ENCODE results near the gene C5orf58.

C5orf58 gene, protein sequence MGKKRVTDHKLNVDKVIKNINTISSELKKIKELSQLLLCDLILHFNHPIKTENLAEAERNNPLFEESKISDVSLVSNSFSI

DNA sequence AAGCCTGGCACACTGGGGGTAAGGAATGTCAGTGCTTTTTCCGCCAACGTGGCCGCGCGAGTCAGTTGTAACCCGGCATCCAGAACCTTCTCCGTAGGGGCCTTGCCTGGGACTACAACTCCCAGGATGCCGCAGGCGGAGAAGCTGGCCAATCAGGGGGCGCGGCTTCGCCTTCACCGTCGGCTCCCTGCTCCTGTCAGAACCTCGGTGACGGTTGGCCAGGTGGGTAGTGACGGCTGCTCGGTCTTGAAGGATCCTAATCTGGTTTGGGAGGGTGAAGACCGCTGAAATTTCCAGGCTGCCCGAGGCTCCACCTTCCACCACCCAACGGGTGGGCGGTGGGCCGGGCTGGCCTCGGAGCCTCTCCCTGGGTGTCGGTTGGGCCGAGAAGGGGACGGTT is at the start of gene C5orf58:
Gene C5orf58, plus strand, starts transcription at position 200 of the 400 bp plus-strand sequence. CDS start 1,992 bp downstream, outside the sequence.
- no peak for DNase-seq

DNA sequence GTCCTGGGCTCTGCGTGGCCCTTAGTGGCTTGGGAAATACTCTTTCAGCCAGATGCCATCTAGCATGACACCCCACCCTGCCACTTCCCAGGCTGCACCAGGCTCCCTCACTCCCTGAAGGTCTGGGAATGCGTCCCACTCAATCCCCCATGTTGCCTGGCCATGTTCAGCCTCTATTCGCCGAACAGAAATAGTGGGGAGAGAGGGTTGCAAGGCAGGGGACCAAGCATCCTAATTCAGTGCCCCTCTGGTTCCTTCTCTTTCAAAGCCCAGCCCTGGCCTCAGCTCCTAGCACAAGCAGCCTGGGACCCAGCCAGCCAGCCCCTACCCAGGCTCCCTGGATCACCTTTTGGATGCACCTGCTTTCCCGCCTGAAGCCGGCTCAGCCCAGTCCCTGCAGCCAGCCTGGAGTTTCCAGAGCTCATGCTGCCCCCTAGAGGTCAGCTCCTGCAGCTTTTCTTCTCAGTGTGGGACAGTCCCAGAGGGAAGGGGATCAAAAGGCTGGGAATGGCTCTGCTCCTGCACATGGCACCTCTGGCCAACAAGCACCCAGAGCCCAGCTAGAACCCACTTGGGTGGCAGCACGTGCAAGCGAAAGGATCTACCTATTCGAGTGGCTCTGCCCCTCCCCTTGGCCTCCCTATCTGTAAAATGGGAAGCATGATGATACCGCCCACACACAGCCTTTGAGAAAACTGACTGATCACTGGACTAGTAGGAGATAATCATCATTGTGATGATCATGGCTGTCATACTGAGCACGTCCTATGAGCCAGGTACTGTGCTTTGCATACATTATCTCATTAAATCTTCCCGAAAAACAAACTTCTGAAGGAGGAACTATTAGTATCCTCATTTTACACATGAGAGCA is 48.7 kb upstream of the C5orf58 start:
- DNase-seq: peak; percentile 1

DNA sequence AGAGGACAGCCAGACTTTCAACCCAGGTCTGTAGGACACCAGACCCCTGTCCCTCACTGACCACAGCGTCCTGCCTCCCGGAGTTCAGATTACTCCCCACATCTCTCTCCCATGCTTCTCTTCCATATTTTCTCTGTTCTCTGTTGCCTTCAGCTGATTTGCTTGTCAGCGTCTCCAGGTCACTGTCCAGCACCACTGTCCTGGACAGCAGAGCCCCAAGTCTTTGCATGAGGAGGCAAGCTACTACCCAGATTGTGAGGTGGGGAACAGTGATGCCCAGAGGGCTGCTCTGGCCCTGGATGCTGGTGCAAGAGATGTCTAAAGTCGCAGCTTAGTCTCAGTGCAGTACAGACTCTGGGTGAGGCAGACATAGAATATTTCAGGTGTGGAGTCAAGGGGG is 48.0 kb upstream of the C5orf58 start:
- DNase-seq: no peak

DNA sequence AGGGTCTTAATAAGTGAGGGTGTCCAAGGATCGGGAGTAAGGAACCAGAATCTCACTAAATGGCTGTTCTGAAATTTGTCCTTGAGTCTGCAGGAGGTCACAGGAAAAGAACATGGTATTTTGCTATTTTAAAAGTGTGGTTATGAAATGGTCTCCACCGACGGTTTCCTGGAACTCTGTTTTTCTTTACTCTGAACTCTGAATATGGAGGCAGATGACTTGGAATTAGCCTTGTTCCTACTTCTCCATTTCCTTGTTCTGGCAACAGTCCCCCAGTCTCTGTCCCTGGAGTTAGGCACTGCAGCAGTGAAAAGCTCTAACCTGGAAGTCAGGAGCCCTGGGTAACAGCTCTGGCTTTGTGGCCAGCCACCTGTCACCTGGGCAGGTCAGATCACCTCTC is 46.6 kb upstream of the C5orf58 start:
- no peak for DNase-seq

DNA sequence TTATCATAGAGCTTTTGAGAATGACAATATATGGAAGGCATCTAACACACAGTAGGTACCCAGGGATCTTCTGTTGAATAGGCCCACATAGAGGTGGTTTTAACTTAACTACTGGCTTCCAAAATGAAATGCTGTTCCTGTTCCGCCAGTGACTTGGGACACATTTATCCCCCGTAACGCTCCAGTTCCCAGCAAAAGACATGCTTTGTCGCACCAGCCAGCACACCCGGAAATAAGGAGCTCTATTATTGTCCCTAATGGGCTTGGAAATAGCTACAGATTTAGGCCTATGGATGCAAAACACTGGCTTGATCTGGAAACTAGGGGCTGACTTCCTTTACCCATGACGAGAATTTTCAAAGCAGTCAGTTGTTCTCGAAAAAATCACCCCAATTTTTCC is 45.9 kb upstream of the C5orf58 start:
- DNase-seq: no peak

DNA sequence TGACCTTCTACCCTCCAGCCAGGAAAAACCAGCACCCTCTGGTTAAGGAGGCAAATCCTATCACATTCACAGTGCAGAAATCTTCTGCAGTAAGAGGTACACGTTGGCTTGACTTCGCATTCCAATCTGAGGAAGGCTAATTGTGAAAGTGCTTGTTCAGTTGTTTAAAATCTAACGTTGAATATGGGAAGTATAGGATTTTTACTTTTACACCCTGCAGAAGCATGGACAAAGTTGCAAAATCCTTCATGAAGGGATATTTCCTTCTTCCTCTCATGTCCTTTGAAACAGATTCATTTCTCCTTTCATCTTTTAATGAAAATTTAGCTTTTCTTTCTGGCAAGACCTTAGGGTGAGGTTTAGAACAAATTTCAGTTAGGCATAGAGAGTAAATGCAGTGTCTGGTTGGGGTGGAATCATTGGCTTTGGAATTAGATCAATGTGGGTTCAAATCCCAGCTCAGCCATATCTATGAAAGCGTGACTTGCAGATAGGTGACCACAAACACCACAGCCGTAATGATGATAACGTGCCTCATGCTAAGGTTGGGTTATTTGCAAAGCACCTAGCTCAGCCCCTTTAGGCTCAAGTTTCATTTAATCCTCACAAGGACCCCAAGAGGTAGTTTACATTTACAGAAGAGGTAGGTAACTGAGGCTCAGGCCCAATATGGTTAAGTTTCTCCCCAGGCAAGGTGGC is 42.2 kb upstream of the C5orf58 start:
- DNase-seq: no peak

DNA sequence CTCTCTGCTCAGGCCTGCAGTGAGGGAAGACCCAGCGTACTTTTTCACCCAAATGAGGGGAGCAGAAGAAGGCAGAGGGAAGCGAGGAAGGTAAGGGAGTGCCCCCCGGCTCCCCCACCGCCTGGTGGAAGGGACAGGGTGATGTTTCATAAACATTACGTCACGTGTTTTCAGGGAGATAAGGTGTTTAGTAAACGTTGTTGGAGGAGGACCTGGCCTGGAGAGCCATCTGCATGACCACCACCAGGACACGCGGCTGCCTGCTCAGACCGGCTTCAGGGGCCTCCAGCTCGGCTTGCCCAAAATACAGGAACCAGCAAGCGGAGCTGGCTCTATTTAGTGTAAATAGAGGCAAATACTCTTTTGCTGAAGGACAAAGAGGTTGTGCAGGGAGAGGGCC is 40.0 kb upstream of the C5orf58 start:
- DNase-seq: no peak

DNA sequence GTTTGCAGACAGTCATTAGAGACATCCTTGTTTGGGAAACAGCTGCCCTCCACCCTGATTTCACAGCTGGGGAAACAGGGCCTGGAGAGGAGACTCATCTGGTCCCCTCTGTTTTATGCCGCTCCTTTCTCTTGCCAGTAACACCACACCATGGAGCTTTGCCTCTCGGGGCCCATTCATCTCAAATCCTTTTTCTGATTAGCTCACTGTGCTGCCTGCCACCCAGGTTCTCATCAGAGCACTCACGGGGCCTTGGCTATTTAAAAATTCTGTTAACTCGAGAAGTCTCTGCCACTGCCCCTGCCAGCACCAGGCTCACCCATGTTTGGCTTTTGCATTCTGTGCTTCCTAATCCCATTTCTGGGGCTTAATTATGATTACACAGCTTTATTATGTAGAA is 36.8 kb upstream of the C5orf58 start:
- peak; percentile 73 for DNase-seq

DNA sequence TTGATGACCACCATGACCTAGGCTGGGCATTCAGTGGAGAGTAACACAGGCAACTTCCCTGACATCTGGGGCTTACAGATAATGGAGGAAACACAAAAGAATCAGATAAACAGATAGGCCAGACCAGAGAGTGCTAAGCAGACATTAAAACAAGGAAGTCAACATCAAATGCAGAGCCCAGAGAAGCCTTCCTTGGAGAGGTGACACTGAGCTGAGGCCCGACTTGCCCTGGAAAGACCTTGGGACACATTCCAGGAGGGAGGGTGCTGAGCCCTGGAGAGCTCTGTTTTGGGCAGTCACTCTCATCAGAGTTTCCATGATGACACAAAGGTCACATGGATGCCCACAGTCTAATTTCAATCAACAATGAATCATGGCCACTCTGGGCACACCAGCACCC is 31.9 kb upstream of the C5orf58 start:
- no peak for DNase-seq

DNA sequence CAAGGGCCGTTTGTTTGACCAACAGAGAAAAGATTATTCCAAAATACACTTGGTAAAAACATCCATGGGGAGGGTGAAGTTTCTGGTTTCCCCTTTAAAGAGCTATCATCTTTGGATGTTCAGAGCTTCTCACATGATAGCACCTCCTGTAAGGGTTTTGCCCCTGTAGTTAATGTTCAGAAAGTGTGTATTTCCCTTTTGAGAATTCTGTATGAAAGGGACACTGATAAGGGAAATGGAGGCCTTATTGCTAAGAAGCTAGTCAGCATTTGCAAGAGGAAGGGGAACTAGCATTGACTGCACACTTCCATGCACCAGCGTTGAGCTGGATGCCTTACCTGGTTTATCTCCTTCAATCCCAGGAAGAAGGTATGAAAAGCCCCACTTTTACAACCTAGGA is 31.5 kb upstream of the C5orf58 start:
- no peak for DNase-seq

DNA sequence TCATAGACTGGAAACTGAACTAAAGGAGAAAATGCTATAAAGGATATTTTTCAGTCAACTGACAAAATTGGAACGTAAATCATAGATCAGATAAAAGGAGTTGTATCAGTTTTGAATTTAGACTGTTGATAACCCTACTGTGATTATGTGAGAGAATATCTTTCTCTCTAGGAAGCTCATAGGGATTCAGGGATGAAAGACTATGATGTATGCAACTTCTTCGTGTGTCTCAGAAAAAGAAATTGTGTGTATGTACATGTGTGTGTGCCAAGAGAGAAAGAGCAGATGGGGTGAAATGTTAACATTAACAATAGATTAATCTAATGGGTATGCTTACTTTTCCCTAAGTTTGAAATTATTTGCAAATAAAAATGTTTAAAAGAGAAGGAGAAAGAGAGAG is 30.7 kb upstream of the C5orf58 start:
- DNase-seq: no peak

DNA sequence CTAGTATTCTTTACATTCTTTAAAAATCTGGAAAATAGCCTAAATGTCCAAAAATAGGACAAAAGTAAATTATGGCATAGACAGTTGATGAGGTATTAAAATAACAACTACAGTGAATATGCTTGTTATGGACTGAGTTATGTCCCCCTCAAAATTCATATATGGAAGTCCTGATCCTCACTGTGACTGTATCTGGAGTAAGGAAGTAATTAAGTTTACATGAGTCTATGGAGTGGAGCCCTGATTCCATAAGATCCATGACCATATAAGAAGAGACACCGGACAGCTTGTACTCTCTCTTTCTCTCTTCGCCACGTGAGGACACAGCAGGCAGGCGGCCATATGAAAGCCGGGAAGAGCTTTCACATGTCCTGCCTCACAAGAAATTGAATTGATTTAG is 28.6 kb upstream of the C5orf58 start:
- DNase-seq: no peak

DNA sequence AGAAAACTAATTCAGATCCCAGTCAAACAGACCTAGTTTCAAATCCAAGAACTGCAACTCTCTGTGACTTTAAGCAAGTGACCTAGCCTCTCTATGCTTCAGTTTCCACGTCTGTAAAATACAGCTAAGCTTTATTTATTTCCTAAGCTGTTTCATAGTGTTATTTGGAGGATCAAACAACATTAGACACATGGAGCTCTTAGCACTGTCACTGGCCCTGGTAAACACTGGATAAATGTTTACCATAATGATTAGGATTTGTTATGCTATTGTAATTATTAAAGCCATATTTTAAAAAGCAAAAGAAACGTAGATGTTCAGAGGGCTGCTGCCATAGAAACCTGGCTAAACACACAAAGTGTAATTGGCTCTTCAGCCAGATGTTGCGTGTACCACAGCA is 26.6 kb upstream of the C5orf58 start:
- no peak for DNase-seq

DNA sequence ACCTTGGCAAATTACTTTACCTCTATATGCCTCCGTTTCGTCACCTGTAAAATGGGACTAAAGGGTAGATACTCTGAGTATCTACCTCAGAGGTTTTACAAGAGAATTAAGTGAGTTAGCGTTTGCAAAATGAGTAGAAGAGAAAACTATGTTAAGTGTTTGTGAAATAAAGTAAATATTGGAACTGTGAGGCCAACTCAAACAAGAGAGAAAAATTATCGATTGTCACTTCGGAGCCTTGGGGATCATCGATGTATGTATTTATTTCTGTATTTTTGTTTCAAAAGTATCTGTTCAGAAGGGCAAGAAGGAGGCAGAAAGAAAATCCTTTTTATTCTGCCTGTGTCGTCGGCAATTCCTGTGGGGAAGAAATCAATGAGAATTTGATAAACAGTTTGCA is 25.8 kb upstream of the C5orf58 start:
- no peak for DNase-seq

DNA sequence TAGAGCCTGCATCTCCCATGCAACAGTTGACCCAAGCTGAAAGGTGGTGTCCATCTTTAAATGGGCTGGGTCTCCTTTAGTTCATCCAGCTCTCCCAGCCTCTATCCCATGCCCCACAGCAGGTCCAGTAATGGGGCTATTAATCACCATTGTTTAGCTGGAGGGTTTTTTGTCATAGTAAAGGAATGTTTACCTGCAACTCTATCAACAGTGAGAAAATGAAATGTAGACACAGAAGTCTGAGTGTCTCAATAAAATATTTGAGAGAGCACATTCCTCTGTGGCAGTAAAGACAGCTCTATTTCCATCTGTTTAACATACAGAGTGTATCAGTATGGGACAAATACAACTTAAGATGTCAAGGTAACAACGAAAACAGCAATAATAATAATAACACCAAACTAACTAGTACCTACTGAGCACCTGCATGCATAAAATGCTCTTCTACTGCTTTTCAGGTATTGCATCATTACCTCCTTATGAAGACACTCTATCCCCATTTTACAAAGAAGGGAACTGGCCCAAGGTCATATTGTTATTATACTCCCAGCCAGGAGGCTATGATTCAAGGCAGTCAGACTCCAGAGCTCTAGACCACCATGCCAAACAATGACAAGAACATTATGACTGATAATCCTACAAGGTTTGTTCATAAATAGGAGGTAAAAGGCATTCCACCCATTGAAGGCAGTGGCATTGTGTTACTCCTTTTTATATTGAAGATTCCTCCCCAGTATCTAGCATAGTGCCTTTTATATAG is 21.0 kb upstream of the C5orf58 start:
- DNase-seq: no peak

DNA sequence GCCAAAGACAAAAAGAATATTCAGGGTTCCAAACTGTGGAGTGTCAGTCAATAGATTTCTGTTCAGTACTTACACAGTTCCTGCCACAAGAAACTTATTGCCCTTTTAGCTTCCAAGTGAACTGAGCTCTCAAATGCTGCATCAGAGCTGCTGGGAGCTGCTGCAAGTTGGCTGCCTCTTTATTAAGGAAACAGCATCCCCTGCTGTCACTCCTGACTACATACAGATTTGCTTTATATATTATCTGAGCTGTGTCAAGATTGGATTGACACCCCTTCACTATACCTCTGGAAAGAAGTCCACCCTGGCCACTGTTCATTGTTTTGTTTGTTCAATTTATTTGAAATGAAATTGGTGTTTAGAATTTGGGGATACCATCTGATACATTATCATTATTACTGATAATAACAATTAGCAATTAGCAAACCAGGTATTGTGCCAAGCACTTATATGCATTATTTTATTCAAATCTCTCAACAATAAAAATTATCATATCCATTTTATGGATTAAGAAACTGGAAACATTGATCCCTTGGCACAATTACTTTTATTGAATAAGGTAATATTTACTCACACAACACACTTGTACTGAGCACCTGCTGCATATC is 16.4 kb upstream of the C5orf58 start:
- DNase-seq: peak; percentile 61

DNA sequence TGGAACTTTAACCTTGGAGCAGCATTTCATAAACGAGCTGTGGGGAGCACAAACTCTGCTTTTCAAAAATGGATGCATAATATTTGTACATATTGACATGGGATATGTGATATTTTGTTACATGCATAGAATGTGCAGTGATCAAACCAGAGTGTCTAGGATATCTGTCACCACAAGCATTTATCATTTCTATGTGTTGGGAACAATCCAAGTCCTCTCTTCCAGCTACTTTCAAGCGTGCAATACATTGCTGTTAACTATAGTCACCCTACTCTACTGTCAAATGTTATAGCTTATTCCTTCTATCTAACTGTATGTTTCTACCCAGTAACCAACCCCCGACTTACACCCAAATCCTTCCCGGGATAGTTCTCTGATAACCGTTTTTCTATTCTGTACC is 15.0 kb upstream of the C5orf58 start:
- DNase-seq: no peak

DNA sequence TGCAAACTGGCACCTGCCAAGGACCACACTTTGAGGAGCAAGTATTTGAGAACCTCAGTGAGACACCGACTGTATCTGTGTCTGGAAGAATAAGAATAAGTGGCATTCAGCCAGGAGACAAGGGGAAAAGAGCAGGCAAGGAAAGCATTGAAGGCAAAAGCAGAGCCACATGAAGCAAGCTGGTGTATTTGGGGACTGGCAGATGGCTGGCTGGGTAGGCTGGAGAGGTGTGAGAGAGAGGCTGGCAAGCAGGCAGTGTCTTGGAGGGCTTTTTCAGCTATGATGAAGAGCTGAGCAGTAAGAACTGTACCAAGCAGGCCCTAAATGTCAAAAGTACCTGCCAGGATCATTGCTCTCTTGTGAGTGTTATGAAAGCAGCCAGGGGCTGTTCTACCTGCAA is 14.1 kb upstream of the C5orf58 start:
- no peak for DNase-seq

DNA sequence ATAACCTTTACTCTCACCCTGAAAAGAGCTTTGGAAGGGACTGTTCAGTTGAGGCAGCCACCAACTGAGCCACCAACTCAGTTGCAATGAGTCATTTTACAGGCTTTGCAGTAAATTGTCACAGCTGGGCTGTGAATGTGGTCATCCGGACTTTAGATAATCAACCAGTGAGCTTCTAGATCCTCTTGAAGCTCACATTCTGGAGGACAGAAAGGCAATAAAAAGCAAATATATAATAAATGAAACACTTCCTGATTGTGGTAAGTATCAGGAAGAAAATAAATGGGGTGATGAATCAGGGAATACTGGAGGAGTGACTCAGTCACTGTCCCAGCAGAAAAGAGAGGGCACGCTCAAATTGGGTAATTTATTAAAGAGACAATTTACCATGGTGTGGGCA is 13.2 kb upstream of the C5orf58 start:
- DNase-seq: no peak

DNA sequence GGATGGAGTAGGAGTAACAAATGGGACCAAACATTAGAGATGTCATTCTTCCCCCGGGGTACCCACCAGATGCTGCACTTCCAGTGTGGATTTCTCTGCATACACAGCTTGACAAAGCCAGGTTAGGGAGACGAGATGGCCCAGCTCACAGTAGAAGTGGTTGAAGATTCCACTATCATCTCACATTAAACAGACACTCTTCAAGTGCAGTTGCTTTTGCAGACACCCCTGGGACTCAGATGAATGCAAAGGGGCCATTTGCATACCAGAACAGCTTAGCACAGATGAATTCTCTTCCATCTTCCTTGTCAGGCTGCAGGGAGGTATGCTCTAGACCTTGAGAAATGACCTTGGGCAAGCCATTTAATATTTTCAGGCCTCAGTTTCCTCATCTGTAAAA is 12.6 kb upstream of the C5orf58 start:
- DNase-seq: no peak

DNA sequence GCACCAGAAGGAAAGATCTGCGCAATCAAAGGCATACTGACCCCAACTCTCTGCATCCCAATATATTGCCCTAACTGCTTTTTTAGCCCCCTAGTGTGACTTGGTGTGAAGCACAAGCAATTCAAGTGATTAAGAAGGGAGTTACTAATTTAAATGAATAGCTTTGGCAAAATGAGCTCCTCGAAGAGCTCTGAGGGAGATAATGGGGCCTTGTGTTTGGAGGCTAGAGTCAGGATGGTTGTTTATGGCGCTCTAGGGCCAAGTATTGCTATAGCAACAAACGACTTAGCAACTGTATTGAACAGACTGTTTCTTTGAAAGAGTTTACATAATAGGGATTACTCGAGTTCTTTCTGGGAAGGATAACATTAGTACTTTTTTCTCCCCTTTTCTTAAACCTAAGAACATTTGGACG is 11.5 kb upstream of the C5orf58 start:
- no peak for DNase-seq

DNA sequence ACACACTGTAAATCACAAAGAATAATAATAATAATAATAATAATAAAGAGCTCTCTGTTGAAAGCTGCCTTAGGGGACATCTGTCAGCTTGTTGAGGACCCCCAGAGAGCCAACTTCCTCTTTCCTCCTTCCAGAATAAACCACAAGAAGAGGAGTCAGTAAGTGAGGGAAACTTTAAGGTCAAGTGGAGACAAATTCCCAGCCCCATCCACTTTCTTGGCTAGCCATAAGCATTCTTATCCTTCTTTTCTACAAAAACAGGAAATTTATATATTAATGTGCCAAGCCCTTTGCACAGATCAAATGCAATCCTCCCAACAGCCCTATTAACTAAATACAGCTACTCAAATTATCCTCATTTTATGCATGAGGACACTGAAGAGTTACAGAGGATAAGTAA is 9.4 kb upstream of the C5orf58 start:
- no peak for DNase-seq

DNA sequence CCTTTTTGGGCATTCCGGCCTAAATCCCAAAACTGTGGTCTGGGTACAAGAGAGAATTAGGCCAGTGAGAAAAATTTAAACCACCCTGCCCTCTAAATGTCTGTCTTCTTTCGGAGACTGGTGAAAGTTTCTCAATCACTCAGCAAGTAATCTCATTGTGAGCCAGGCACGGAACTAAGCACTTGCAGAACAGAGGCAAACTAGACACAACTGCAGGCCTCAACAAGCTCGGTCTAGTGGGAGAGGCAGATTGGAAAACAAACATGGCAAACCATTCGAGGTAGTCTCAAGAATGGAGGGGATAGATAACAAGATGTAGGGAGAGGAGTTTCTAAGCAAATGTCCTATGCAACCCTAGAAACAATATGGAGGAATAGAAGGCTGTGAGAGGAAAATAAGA is 8.9 kb upstream of the C5orf58 start:
- no peak for DNase-seq

All from NCI-H1092 treated with DMSO at 0.1 percent for 48 hours (cell line).